GM12801 (cell line): ENCODE data around the gene KIF20B.

Experiments used
- CTCF ChIP-seq: IDR thresholded peaks from one replicate; pipeline ENCODE4 v1.5.1; 2011; ENCODE audit warnings: control low read depth; ENCODE audit not compliant: insufficient read length; ENCODE audit errors: extremely low read depth

The KIF20B gene

GRCh38 chr10:89815049-89815853 is 113.9 kb downstream of the KIF20B start:
- no peak for TF ChIP-seq CTCF
